IMR-90 (cell line): ENCODE measurements around the gene DYNLT4. TPM values are rescaled to one million over a fixed set of nuclear protein-coding genes. Genes with fewer than 3 reads are reported as not detected.

Experiments used
- ATAC-seq: fragments of 200-7000 bp; cut with Tn5 transposase; 2 replicates; pipeline ENCODE4 v1.9.1; 2020; ENCODE audit warnings: low read depth, mild to moderate bottlenecking, moderate library complexity
- BruUV-seq: library from RNA; stranded (reverse); fragments of 400-500 nt; replicated peaks from 2 replicates; lab custom pipeline; 2021; lab: Mats Ljungman, UMichigan
- CTCF ChIA-PET: fragments of 300-600 bp; formaldehyde crosslinking; extraction: SDS; loops from one replicate; lab custom pipeline; 2021; ENCODE audit warnings: antibody characterized with exemption; lab: Yijun Ruan, JAX
- POLR2A ChIA-PET: fragments of 300-600 bp; sonication (Branson Sonifier 250); formaldehyde crosslinking; loops from one replicate; lab custom pipeline; 2022; ENCODE audit warnings: antibody characterized with exemption; ENCODE audit not compliant: unreplicated experiment; lab: Charles Lee
- DNase-seq: peaks from one replicate; pipeline ENCODE4 v3.0.0; 2013
- H2AFZ ChIP-seq: replicated peaks from 2 replicates; pipeline ENCODE3; 2013; ENCODE audit warnings: low read length, mild to moderate bottlenecking; ENCODE audit not compliant: poor library complexity
- H2AK5ac ChIP-seq: 2 replicates; pipeline ENCODE4 v1.6.1; 2013; ENCODE audit warnings: low read depth, low read length, inconsistent platforms
- H2AK9ac ChIP-seq: replicated peaks from 2 replicates; pipeline ENCODE3; 2013; ENCODE audit warnings: mild to moderate bottlenecking, low read depth, low read length, moderate library complexity; ENCODE audit not compliant: poor library complexity
- H2BK120ac ChIP-seq: 2 replicates; pipeline ENCODE4 v1.6.1; 2013; ENCODE audit warnings: low read depth, low read length, inconsistent platforms
- H2BK15ac ChIP-seq: 3 replicates; pipeline ENCODE4 v1.6.1; 2013; ENCODE audit warnings: low read depth, low read length, inconsistent platforms
- H2BK20ac ChIP-seq: 2 replicates; pipeline ENCODE4 v1.6.1; 2013; ENCODE audit warnings: low read depth, mild to moderate bottlenecking, inconsistent platforms, low read length, moderate library complexity
- H2BK5ac ChIP-seq: 2 replicates; pipeline ENCODE4 v1.6.1; 2013; ENCODE audit warnings: mild to moderate bottlenecking, low read depth, low read length, inconsistent platforms; ENCODE audit not compliant: poor library complexity, severe bottlenecking
- H3K14ac ChIP-seq: replicated peaks from 2 replicates; pipeline ENCODE4 v1.6.1; 2013; ENCODE audit warnings: low read depth, low read length, inconsistent platforms
- H3K18ac ChIP-seq: 2 replicates; pipeline ENCODE4 v1.6.1; 2013; ENCODE audit warnings: low read depth, low read length, control low read depth
- H3K23ac ChIP-seq: 2 replicates; pipeline ENCODE4 v1.6.1; 2013; ENCODE audit warnings: low read depth, low read length, inconsistent platforms
- H3K27ac ChIP-seq: 2 replicates; pipeline ENCODE4 v1.5.1; 2013; ENCODE audit warnings: mild to moderate bottlenecking, control low read depth, low read length; ENCODE audit not compliant: insufficient read depth
- H3K27me3 ChIP-seq: 2 replicates; pipeline ENCODE4 v1.6.1; 2013; ENCODE audit warnings: low read length; ENCODE audit not compliant: control insufficient read depth, insufficient read depth
- H3K36me3 ChIP-seq: 2 replicates; pipeline ENCODE4 v1.6.1; 2013; ENCODE audit warnings: low read length, mixed read lengths; ENCODE audit not compliant: control insufficient read depth, insufficient read depth
- H3K4ac ChIP-seq: 2 replicates; pipeline ENCODE4 v1.6.1; 2013; ENCODE audit warnings: low read depth, low read length, inconsistent platforms
- H3K4me1 ChIP-seq: 2 replicates; pipeline ENCODE4 v1.6.1; 2013; ENCODE audit warnings: low read length, mixed read lengths; ENCODE audit not compliant: control insufficient read depth, insufficient read depth
- H3K4me2 ChIP-seq: 2 replicates; pipeline ENCODE4 v1.6.1; 2013; ENCODE audit warnings: low read depth, mild to moderate bottlenecking, control low read depth, low read length, moderate library complexity
- H3K4me3 ChIP-seq: 2 replicates; pipeline ENCODE4 v1.5.1; 2013; ENCODE audit warnings: low read depth, mild to moderate bottlenecking, control low read depth, low read length, moderate library complexity; ENCODE audit not compliant: insufficient read depth
- H3K56ac ChIP-seq: 2 replicates; pipeline ENCODE4 v1.6.1; 2013; ENCODE audit warnings: low read length, inconsistent platforms; ENCODE audit not compliant: insufficient read depth; ENCODE audit errors: extremely low read depth
- H3K79me1 ChIP-seq, 2 experiments: 2 replicates each; pipeline ENCODE4 v1.6.1; 2013; ENCODE audit warnings: low read length in 2 of 2, inconsistent platforms in 1 of 2, low read depth in 1 of 2
- H3K9ac ChIP-seq: 2 replicates; pipeline ENCODE4 v1.6.1; 2013; ENCODE audit warnings: low read depth, low read length, control low read depth
- H3K9me1 ChIP-seq: 2 replicates; pipeline ENCODE4 v1.6.1; 2013; ENCODE audit warnings: low read length, inconsistent platforms; ENCODE audit not compliant: insufficient read depth
- H3K9me3 ChIP-seq: 2 replicates; pipeline ENCODE4 v1.6.1; 2013; ENCODE audit warnings: low read length; ENCODE audit not compliant: control insufficient read depth, insufficient read depth
- H4K20me1 ChIP-seq: 2 replicates; pipeline ENCODE4 v1.6.1; 2013; ENCODE audit warnings: low read length, inconsistent platforms; ENCODE audit not compliant: insufficient read depth
- H4K5ac ChIP-seq: 2 replicates; pipeline ENCODE4 v1.6.1; 2013; ENCODE audit warnings: mild to moderate bottlenecking, low read depth, low read length, control low read depth
- H4K8ac ChIP-seq, 2 experiments: 2 replicates each; pipeline ENCODE4 v1.6.1; 2013; ENCODE audit warnings: low read depth in 2 of 2, low read length in 2 of 2, control low read depth in 1 of 2, inconsistent platforms in 1 of 2
- H4K91ac ChIP-seq: 2 replicates; pipeline ENCODE4 v1.6.1; 2013; ENCODE audit warnings: low read depth, low read length, inconsistent platforms; ENCODE audit not compliant: insufficient read depth
- BHLHE40 ChIP-seq: fragments of 150-350 bp; IDR thresholded peaks from 2 replicates; pipeline ENCODE4 v1.6.1; 2016; ENCODE audit warnings: mild to moderate bottlenecking, low read depth, low read length
- CEBPB ChIP-seq: IDR thresholded peaks from 2 replicates; pipeline ENCODE4 v1.6.1; 2012; ENCODE audit warnings: low read depth, low read length, improper control_type of control experiment
- CHD1 ChIP-seq: IDR thresholded peaks from 2 replicates; pipeline ENCODE4 v1.6.1; 2012; ENCODE audit warnings: low read depth, low read length, improper control_type of control experiment
- CTCF ChIP-seq: conservative IDR thresholded peaks from 2 replicates; pipeline ENCODE4 v1.5.1; 2012; ENCODE audit warnings: mild to moderate bottlenecking, low read depth, low read length, improper control_type of control experiment
- ELK1 ChIP-seq: fragments of 150-350 bp; IDR thresholded peaks from 2 replicates; pipeline ENCODE4 v1.6.1; 2016; ENCODE audit warnings: low read depth, mild to moderate bottlenecking, low read length, moderate library complexity, borderline replicate concordance
- FOS ChIP-seq: fragments of 150-350 bp; IDR thresholded peaks from 2 replicates; pipeline ENCODE4 v1.6.1; 2016; ENCODE audit warnings: low read depth, low read length
- MAFK ChIP-seq: IDR thresholded peaks from 2 replicates; pipeline ENCODE4 v1.6.1; 2012; ENCODE audit warnings: low read depth, low read length, improper control_type of control experiment
- MAZ ChIP-seq: IDR thresholded peaks from 2 replicates; pipeline ENCODE4 v1.6.1; 2012; ENCODE audit warnings: low read depth, mild to moderate bottlenecking, low read length, improper control_type of control experiment, moderate library complexity, borderline replicate concordance
- MXI1 ChIP-seq: IDR thresholded peaks from 2 replicates; pipeline ENCODE4 v1.6.1; 2012; ENCODE audit warnings: low read depth, mild to moderate bottlenecking, low read length, moderate library complexity, borderline replicate concordance
- NFE2L2 ChIP-seq: fragments of 150-350 bp; IDR thresholded peaks from 2 replicates; pipeline ENCODE4 v1.6.1; 2016; ENCODE audit warnings: low read depth, mild to moderate bottlenecking, low read length
- POLR2A ChIP-seq: IDR thresholded peaks from 2 replicates; pipeline ENCODE4 v1.6.1; 2012; ENCODE audit warnings: mild to moderate bottlenecking, low read depth, low read length
- RAD21 ChIP-seq: IDR thresholded peaks from 2 replicates; pipeline ENCODE4 v1.6.1; 2012; ENCODE audit warnings: low read length, improper control_type of control experiment
- RCOR1 ChIP-seq: IDR thresholded peaks from 2 replicates; pipeline ENCODE4 v1.6.1; 2012; ENCODE audit warnings: mild to moderate bottlenecking, low read length, improper control_type of control experiment; ENCODE audit not compliant: insufficient replicate concordance
- RFX5 ChIP-seq: IDR thresholded peaks from 2 replicates; pipeline ENCODE4 v1.8.0; 2012; ENCODE audit warnings: low read depth, mild to moderate bottlenecking, low read length, moderate library complexity
- SMC3 ChIP-seq: fragments of 150-350 bp; IDR thresholded peaks from 2 replicates; pipeline ENCODE4 v1.6.1; 2016; ENCODE audit warnings: low read depth, mild to moderate bottlenecking, antibody characterized with exemption, low read length, moderate library complexity
- USF2 ChIP-seq: fragments of 150-350 bp; IDR thresholded peaks from 2 replicates; pipeline ENCODE4 v1.6.1; 2017; ENCODE audit warnings: mild to moderate bottlenecking, antibody characterized with exemption, low read length, low read depth
- WGBS, 2 experiments: methylation state at CpG; one replicate each; pipeline versions ENCODE4 v1.1.5 to v1.1.7; 2013; ENCODE audit warnings: missing lambda C conversion rate in 2 of 2; ENCODE audit not compliant: insufficient read length in 1 of 2; ENCODE audit errors: extremely low coverage in 2 of 2; 5-methylcytosine and 5-hydroxymethylcytosine counted together
- dilution Hi-C: fragments of 300-500 bp; cut with HindIII; formaldehyde crosslinking; loops from one replicate; pipeline ENCODE4 v1.14.3; 2018; ENCODE audit warnings: low sequenced_read_pairs; ENCODE audit not compliant: unreplicated experiment
- in situ Hi-C: fragments of 300-500 bp; cut with MboI; formaldehyde crosslinking; loops from 3 replicates; pipeline ENCODE4 v1.14.3; 2019; ENCODE audit warnings: low sequenced_read_pairs, inconsistent platforms, mixed read lengths
- intact Hi-C: fragments of 100-400 bp; cut with micrococcal nuclease; formaldehyde crosslinking; loops from 2 replicates; pipeline ENCODE4 v1.10.0; 2022
- polyA plus RNA-seq, 3 experiments: library from polyadenylated mRNA; depleted of rRNA; stranded (reverse); fragments of >200 nt; gene quantifications; 2 replicates each; pipeline ENCODE4 v1.2.3, GENCODE V29; 2012; ENCODE audit warnings: low replicate concordance in 1 of 3
- total RNA-seq: library from RNA; depleted of rRNA; stranded (reverse); fragments of >200 nt; gene quantifications from 2 replicates; pipeline ENCODE4 v1.2.3, GENCODE V29; 2012

The DYNLT4 gene
- total and polyA plus RNA-seq, 2 of the 4 experiments (the other 2 are of a cell fraction): not detected

- H3K9me3 ChIP-seq: no peaks in the 10 kb centered on the region
- no peak overlapping the region for H3K9ac ChIP-seq
- in situ Hi-C loops (no loop called here), dilution Hi-C loops (no loop called here), intact Hi-C loops (loop anchor here (2.0 kb wide), 1 partner anchor 47 kb away; the partner anchor contains the start of gene RNU5D-1)
- H3K4me2 ChIP-seq: peak overlapping the region; percentile 11; the same call in 1 of the 2 replicates
- DNase-seq: no peak
- TSS peak; percentile 63 for BruUV-seq
- H2AK5ac ChIP-seq: no peak overlapping the region
- H2BK20ac ChIP-seq: no peak overlapping the region
- H4K5ac ChIP-seq: no peak overlapping the region
- peaks cover 19% of the 10 kb centered on the region for H3K9me1 ChIP-seq
- no peak overlapping the region for H3K14ac ChIP-seq
- H2BK120ac ChIP-seq: no peak overlapping the region
- H4K8ac ChIP-seq: no peak overlapping the region
- peak overlapping the region; percentile 66 for H3K23ac ChIP-seq
- peaks cover 17 to 65% of the 10 kb centered on the region in 2 experiments for H3K79me1 ChIP-seq
- ChIA-PET CTCF (no interaction called here), POLR2A (no interaction called here)
- H3K27me3 ChIP-seq: no peaks in the 10 kb centered on the region
- H4K91ac ChIP-seq: no peak overlapping the region
- TF ChIP-seq CHD1 (no peak), ELK1 (no peak), RCOR1 (no peak), MAZ (no peak), RFX5 (no peak), NFE2L2 (no peak), BHLHE40 (no peak), CEBPB (no peak), CTCF (no peak), MAFK (no peak), MXI1 (no peak), SMC3 (no peak), FOS (no peak), USF2 (no peak), POLR2A (no peak), RAD21 (no peak)
- no peak overlapping the region for H2BK5ac ChIP-seq
- no peak for ATAC-seq
- H3K18ac ChIP-seq: no peak overlapping the region
- no peak overlapping the region for H2BK15ac ChIP-seq
- WGBS, 2 experiments: 95% methylated on average over 4 of the region's 13 CpGs; no CpG with 5 or more reads in 1 of the 2 experiments
- H3K4ac ChIP-seq: no peak overlapping the region
- peaks cover 51% of the 10 kb centered on the region for H4K20me1 ChIP-seq
- H2AK9ac ChIP-seq: no peak overlapping the region
- no peak overlapping the region for H3K27ac ChIP-seq
- H3K4me3 ChIP-seq: no peak overlapping the region
- no peak overlapping the region for H3K56ac ChIP-seq
- H3K4me1 ChIP-seq: peaks cover 12% of the 10 kb centered on the region
- no peak overlapping the region for H2AFZ ChIP-seq
- H3K36me3 ChIP-seq: peaks cover 44% of the 10 kb centered on the region
Observed at GRCh38 chr1:44777969-44778635, 29.0 kb downstream of the DYNLT4 start.
